Stimulated activated CD4-positive, alpha-beta T cell treated with anti-CD3 and anti-CD28 coated beads, Interleukin-15, amount 100 ng/mL, for 1 hour (primary cell): ENCODE results near the gene UBE3B.
A peak's percentile ranks its signal among the peaks of the same experiment; 100 is the strongest.
"Not testable (repeated sequence)": the region's sequence is repeated elsewhere in the genome, so short reads cannot be mapped to it uniquely, and the experiment has no call there.

Source experiments
- DNase-seq, 2 donors: peaks; one replicate each; pipeline ENCODE4 v3.0.0-alpha.2; 2020; ENCODE audit warnings: low read depth in 1 of 2, low spot score in 1 of 2

UBE3B gene

GRCh38 chr12:109477185-109477962 lies at the start of gene UBE3B, which contains the start of gene KCTD10:
UBE3B (plus strand) TSS chr12:109477634; CDS start chr12:109483552, 5,918 bp downstream.
KCTD10 (minus strand) TSS chr12:109477300; CDS start chr12:109477262, 38 bp downstream.
- peak; percentile 74 to 79 for DNase-seq

GRCh38 chr12:109428037-109428629 lies 49.3 kb upstream of the UBE3B start:
- DNase-seq = peak; percentile 50 to 56

GRCh38 chr12:109428804-109429203 lies 48.6 kb upstream of the UBE3B start:
- not testable (repeated sequence) for DNase-seq

- no peak for DNase-seq
These were observed 47.2 kb upstream of the UBE3B start for GRCh38 chr12:109430244-109430643.

- no peak for DNase-seq
These were observed 45.0 kb upstream of the UBE3B start for GRCh38 chr12:109432431-109432830.

- DNase-seq = peak; percentile 58 to 70
These were observed 44.6 kb upstream of the UBE3B start for GRCh38 chr12:109432842-109433304.

GRCh38 chr12:109433618-109434017 lies 43.8 kb upstream of the UBE3B start:
- DNase-seq = no peak

GRCh38 chr12:109434582-109434981 lies 42.9 kb upstream of the UBE3B start:
- no peak for DNase-seq

- no peak for DNase-seq
These were observed 41.8 kb upstream of the UBE3B start for GRCh38 chr12:109435428-109436187.

- no peak for DNase-seq
These were observed 41.3 kb upstream of the UBE3B start for GRCh38 chr12:109436188-109436560.

- no peak for DNase-seq
These were observed 38.3 kb upstream of the UBE3B start for GRCh38 chr12:109439181-109439580.

GRCh38 chr12:109439951-109440350 lies 37.5 kb upstream of the UBE3B start:
- DNase-seq = not testable (repeated sequence)

GRCh38 chr12:109440851-109441490 lies 36.5 kb upstream of the UBE3B start:
- DNase-seq = no peak

GRCh38 chr12:109443794-109444193 lies 33.6 kb upstream of the UBE3B start:
- DNase-seq = no peak

- DNase-seq = no peak
These were observed 33.2 kb upstream of the UBE3B start for GRCh38 chr12:109444259-109444658.

- DNase-seq = no peak
These were observed 32.2 kb upstream of the UBE3B start for GRCh38 chr12:109445191-109445609.

GRCh38 chr12:109446869-109447268 lies 30.6 kb upstream of the UBE3B start:
- DNase-seq = no peak

- DNase-seq = no peak
These were observed 30.0 kb upstream of the UBE3B start for GRCh38 chr12:109447482-109447881.

GRCh38 chr12:109448272-109448671 lies 29.2 kb upstream of the UBE3B start:
- no peak for DNase-seq

GRCh38 chr12:109448707-109449390 lies 28.6 kb upstream of the UBE3B start:
- DNase-seq = no peak
